ENCODE data around the gene CD247. TPM values are rescaled to one million over a fixed set of nuclear protein-coding genes. Genes with fewer than 3 reads are reported as not detected.

The CD247 gene
- total and polyA plus RNA-seq, 2 of the 4 experiments (the other 2 are of a cell fraction), result not detected

DNA sequence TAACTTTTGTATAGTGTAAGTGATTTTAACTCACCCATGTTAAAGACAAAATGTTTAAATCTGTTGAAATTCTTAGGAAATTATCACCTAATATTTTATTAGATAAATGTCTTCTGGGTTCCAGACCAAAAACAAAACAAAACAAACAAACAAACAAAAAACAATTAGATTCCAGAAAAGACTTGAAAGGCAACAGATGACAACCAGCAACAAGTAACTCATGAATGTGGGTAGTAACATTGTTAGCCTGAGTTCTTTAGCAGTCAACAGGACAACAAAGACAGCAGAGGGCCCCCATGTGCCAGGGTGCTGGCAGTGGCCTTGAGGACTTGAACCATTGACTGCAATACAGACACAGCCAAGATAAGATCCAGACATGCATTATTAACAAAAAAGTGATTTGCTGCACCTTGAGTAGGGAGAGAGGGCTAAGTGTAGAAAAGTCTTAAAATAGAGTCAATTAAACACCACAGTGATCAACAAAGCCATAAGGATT is 2.4 kb upstream of the CD247 start:
- in situ Hi-C loops (cut with MboI; ENCODE audit: low sequenced_read_pairs), result no loop called here
- Histone ChIP-seq H2BK15ac (ENCODE audit: low read depth, low read length) (no peak overlapping the region), H2BK20ac (ENCODE audit: low read depth, low read length) (no peak overlapping the region), H2BK120ac (ENCODE audit: low read depth, low read length) (no peak overlapping the region), H3K79me1 (ENCODE audit: low read depth in 1 of 2, low read length in 2 of 2) (no peaks in the 10 kb centered on the region), H2BK5ac (ENCODE audit: low read depth, low read length, poor library complexity, severe bottlenecking) (no peak overlapping the region), H3K9me3 (ENCODE audit: control insufficient read depth, insufficient read depth, low read length) (no peaks in the 10 kb centered on the region), H3K4me1 (ENCODE audit: control insufficient read depth, insufficient read depth, low read length) (no peaks in the 10 kb centered on the region), H3K4me2 (ENCODE audit: low read depth, low read length) (no peak overlapping the region), H4K5ac (ENCODE audit: low read depth, low read length) (no peak overlapping the region), H3K4me3 (ENCODE audit: insufficient read depth, low read depth, low read length) (no peak overlapping the region), H3K36me3 (ENCODE audit: control insufficient read depth, insufficient read depth, low read length) (no peaks in the 10 kb centered on the region), H3K4ac (ENCODE audit: low read depth, low read length) (no peak overlapping the region), H4K91ac (ENCODE audit: insufficient read depth, low read depth, low read length) (no peak overlapping the region), H4K20me1 (ENCODE audit: insufficient read depth, low read length) (no peaks in the 10 kb centered on the region), H3K9ac (ENCODE audit: low read depth, low read length) (no peak overlapping the region), H3K27ac (ENCODE audit: insufficient read depth, low read length) (no peak overlapping the region), H3K56ac (ENCODE audit: extremely low read depth, insufficient read depth, low read length) (no peak overlapping the region), H3K9me1 (ENCODE audit: insufficient read depth, low read length) (no peaks in the 10 kb centered on the region), H3K27me3 (ENCODE audit: control insufficient read depth, insufficient read depth, low read length) (peaks cover 5% of the 10 kb centered on the region; the same call in 1 of the 2 replicates), H2AK5ac (ENCODE audit: low read depth, low read length) (no peak overlapping the region), H4K8ac (ENCODE audit: low read depth in 2 of 2, low read length in 2 of 2) (no peak overlapping the region), H3K23ac (ENCODE audit: low read depth, low read length) (no peak overlapping the region), H2AFZ (replicated peaks; ENCODE audit: low read length, poor library complexity) (no peak overlapping the region), H3K14ac (replicated peaks; ENCODE audit: low read depth, low read length) (no peak overlapping the region), H2AK9ac (replicated peaks; ENCODE audit: low read depth, low read length, poor library complexity) (no peak overlapping the region), H3K18ac (ENCODE audit: low read depth, low read length) (no peak overlapping the region)
- no peak for TF ChIP-seq RAD21 (IDR thresholded peaks at IDR 0.05; ENCODE audit: low read length)
- no peak for TF ChIP-seq MXI1 (IDR thresholded peaks at IDR 0.05; ENCODE audit: borderline replicate concordance, low read depth, low read length)
- TF ChIP-seq, protein P1, sequence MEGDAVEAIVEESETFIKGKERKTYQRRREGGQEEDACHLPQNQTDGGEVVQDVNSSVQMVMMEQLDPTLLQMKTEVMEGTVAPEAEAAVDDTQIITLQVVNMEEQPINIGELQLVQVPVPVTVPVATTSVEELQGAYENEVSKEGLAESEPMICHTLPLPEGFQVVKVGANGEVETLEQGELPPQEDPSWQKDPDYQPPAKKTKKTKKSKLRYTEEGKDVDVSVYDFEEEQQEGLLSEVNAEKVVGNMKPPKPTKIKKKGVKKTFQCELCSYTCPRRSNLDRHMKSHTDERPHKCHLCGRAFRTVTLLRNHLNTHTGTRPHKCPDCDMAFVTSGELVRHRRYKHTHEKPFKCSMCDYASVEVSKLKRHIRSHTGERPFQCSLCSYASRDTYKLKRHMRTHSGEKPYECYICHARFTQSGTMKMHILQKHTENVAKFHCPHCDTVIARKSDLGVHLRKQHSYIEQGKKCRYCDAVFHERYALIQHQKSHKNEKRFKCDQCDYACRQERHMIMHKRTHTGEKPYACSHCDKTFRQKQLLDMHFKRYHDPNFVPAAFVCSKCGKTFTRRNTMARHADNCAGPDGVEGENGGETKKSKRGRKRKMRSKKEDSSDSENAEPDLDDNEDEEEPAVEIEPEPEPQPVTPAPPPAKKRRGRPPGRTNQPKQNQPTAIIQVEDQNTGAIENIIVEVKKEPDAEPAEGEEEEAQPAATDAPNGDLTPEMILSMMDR (conservative IDR thresholded peaks at IDR 0.05; ENCODE audit: low read depth, low read length), result no peak
- ATAC-seq (ENCODE audit: low read depth) (no peak), DNase-seq (no peak)
- CTCF ChIA-PET, result no interaction called here
- no TSS peak for BruUV-seq (replicated peaks)
- intact Hi-C loops (cut with micrococcal nuclease), result no loop called here
- POLR2A ChIA-PET (ENCODE audit: unreplicated experiment), result no interaction called here
- dilution Hi-C loops (cut with HindIII; ENCODE audit: low sequenced_read_pairs, unreplicated experiment), result no loop called here
